COLO668 (cell line): ENCODE measurements around the gene UFSP2.
"Not testable (repeated sequence)": the region's sequence is repeated elsewhere in the genome, so short reads cannot be mapped to it uniquely, and the experiment has no call there.

ENCODE experiments used
- DNase-seq: peaks from one replicate; lab custom pipeline; 2025; ENCODE audit not compliant: unreplicated experiment; lab: John Stamatoyannopoulos, UW

UFSP2 gene

DNA sequence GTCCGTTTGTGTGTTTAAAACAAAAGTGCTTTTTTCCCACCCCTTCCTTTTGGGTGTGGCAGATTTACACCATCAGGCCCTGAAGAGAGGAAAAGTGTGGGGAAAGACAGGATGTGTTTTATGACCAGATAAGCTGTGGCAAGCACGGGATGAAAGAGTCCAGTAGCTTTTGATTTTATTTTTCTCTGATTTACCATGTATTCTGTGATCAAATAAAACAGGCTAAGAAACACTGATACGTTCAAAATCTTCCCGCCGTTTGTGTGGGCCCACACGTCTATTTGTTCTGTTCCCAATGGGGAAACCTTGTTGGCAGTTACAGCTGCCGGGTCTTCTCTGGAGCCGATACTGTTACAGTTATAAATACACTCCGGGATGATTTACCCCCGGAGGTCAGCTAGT lies 40.8 kb downstream of the UFSP2 start:
- DNase-seq = no peak

DNA sequence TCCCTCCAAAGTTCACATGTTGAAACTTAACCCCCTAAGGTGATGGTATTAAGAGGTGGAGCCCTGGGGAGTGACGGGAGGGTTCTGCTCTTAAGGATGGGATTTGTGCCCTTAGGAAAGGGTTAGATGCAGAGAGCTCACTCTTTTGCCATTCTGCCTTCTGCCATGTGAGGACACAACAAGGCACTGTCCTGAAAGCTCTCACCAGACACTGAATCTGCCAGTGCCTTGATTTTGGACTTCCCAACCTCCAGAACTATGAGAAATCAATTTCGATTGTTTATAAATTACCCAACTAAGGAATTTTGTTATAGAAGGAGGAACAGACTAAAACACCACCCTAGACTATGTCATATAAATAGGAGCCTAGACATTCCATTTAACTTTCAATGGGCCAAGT lies 41.7 kb downstream of the UFSP2 start:
- no peak for DNase-seq

DNA sequence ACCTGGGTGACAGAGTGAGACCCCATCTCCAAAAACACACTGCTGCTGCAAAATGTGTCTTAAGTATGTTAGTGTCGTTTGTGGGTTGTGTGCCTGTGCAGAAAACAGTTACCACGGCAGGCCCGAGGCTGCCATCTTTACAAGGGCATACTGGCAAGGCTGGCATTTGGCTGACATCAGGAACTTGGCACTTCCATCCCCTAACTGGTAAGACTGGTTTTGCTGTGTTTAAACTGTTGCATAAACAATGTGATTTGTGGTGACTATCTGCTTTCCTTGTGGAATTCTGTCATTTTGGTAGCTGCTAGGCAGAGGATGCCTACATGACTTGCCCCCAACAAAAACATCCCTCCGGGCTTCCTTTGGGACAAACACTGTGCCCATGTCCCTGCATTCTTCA lies 42.3 kb downstream of the UFSP2 start:
- DNase-seq = no peak

DNA sequence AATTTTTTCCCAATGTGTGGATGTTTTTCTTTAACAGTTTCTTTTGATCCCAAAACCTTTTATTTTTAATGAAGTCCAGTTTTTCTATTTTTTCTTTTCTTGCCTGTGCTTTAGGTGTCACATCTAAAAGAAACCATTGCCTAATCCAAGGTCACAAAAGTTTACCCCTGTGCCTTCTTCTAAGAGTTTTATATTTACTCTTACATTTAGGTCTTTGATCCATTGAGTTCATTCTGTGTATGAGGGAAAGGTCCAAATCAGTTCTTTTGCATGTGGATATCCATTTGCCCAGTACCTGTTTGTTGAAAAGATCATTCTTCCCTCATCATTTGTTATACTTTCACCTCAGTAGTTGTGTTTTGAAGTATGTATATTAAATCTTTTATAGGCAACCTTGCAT lies 43.0 kb downstream of the UFSP2 start:
- no peak for DNase-seq

DNA sequence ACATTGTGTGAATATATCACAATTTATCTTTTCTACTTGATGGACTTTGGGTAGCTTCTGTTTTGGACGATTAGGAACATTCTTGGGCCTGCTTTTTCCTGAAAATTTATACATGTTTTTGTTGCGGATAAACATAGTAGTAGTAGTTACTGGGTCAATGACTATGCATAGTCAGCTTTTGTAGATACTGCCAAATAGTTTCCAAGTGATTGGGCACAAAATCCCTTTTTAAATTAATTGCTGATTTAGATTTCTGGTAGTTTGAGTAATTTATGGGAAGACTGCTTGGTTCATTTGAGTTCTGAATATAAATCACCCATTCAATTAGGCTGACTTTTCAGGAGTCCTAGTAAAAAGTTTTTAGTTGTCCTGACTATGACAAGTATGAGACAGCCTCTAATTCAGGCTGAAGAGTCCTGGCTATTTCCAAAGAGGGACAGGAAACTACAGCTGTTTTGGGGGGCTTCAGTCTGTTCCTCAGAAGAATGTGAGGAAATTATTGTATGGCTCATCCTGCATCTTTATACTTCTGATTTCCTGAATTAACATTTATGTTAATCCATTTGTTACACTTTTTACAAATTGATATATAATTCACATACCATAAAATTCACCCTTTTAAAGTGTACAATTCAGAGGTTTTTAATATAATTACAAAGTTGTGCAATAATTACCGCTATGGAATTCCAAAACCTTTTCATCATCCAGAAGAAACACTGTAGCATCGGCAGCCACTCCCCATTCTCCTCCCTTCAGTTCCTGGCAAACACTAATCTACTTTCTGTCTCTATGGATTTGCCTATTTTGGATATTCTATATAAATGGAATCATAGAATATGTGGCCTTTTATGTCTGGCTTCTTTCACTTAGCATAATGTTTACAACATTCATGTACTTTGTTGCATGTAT lies 44.2 kb downstream of the UFSP2 start:
- no peak for DNase-seq

DNA sequence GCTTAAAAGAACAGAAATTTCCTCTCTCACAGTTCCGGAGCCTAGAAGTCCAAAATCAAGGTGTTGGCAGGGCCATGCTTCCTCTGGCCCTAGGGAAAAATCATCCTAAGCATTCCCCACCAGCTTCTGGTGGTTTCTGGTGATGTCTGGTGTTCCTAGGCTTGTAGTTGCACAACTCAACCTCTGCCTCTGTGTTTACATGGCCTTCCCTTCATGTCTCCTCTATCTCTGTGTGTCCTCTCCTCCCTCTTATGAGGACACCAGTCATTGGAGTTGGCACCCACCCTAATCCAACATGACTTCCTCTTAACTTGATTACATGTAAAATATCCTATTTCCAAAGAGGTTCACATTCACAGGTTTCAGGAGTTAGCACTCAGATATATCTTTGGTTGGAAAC lies 45.4 kb downstream of the UFSP2 start:
- DNase-seq = no peak

DNA sequence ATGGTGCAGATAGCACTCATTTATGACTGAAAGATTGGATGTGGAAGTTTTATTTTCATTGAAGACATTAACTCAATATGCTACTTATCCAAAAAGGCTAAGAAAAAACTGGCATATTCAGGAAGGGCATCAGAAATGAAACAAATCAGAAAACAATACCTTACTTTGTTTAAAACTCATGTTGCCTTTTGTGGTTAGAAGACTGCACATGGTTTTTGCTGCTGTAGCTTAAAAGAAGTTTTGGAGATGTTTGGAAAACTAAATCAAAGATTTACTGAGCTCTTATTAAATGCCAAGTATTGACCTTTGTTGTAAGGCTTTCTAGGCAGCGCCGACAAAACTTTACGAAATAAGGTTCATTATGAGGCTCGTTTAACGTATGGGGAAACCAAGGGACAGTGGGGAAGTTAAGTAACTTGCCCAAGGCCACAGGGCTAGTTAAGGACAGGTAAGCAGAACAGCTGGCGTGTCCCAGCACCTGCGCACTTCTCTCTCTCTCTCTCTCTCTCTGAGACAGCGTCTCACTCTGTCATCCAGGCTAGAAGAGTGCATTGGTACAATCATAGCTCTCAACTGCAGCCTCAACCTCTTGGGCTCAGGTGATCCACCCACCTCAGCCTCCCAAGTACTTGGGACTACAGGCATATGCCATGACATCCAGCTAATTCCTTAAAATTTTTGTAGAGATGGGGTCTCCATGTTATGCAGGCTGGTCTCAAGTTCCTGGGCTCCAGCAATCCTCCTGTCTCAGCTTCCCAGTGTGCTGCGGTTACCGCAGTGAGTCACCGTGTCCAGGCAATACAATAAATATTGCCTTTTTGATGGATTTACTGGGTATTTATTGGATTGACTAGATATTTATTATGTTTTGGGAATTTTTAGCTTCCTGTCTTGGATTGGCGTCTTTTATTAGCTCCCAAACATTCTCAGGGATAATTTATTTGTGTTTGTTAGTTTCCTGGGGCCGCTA lies 46.2 kb downstream of the UFSP2 start:
- DNase-seq = no peak

DNA sequence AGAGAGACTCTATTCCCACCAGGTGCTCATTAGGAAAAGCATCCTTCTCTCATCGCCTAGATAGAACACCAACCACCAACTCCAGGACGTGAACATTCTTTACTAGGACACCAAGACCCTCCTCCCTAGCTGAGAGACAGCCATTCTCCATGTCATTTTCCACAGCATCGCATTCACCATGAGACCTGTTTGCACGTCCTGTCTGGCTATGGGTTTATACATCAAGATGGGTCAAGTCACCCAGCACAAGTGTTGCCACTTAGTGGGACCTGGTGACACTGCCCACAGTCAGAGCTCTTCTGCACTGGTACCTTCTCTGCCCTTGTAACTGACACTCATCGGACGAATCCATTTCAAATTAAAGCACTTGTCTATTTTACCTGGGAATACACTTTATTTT lies 47.5 kb downstream of the UFSP2 start:
- no peak for DNase-seq

DNA sequence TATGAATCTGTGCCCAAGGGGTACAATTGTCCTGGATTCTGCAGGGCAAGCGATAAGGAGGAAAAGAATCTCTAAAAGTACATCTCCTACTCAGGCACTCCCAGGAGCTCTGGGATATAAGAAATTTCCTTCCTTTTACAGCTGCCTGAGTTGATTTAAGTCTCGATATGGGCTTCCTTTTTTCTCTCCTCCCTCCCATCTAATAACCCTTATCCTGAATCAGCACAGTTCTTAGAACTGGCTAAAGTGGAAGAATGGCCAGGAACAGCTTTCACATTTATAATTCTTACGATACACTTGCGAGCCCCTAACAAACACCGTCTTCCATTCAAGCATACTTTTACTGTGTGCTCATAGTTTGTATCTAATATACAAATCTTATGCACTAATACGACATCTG lies 51.2 kb downstream of the UFSP2 start:
- DNase-seq = no peak

DNA sequence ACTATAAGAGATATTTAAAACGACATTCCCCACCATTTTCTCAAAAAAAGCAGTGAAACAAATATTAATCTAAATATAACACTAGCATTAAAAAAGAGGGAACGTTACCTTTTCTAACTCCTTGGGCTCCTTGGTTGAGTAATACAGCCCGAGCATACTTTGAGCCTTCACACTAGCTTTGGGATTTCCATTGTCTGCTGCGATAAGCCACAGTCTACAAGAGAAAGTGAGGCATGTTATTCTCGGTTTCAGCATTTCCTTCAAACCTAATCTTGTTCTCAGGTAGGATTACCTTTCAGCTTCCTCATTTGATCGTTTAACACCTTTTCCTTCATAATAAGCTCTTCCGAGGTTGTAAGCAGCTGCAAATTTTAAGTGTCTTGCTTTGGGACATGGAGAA lies 51.7 kb downstream of the UFSP2 start:
- DNase-seq = no peak

DNA sequence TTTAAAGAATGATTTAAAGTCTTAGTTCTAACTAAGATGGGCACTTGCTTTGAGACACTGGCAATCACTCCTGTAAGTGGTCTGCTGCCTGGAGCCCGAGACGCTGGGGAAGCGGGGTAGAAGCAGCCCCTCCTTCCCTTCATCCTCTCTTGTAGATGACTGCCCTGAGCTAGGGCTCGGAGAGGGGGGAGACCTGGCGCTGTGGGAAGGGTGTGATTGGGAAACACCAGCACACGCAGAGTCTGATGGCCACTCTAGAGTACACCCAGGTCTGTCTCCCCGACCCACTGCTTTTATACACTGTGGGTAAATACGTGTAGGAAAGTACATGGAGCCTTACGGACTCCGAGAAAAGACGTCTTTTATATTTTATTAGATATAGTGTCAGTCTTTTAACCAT lies 54.1 kb downstream of the UFSP2 start:
- DNase-seq = no peak

DNA sequence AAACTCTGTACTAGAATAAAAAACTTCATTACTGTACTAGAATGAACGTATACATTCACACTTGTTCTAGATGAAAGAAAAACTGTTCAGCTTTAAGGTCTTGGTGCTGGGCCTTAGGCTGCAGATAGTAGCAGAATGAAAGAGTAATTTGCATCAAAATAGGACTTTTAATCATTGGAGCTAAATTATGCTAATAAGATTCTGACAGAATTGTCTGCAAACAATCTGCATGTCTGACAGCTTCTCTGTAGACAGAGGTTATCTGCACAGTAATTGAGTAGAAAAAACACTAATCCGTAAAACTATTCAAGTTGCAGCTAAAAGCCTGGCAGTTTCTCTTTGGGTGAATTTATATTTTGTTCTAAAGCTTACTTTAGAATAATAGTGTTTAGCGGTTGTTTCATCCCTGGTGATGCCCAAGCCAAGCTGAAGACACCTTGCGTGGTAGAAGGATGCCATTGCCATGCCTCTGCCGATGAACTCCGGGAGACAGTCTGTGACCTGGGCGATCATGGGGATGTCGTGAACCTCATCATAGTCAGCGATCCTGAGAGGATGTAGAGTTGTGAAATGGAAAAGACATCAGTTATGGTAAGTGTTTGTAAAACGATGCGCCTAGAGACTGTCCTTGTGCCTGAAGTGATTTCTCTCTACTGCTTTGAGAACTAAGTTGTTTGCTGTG lies 55.4 kb downstream of the UFSP2 start:
- DNase-seq = no peak

DNA sequence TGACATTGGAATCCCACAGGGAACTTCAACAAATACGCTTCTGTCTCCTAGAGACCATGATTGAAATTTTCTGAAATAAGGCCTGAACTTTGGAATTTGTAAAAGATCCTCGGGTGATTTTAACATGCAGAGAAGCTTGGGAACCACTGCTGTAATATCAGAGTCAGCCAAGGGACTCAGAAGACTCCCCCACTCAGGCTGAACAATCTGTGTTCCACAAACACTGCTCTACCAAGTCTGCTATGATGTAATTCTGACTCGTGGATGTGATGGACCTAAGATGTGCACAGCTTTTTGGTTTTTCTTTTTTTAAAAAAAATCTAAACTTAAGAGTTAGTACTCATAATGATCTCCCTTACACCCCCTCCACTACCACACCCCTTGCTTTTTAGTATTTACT lies 56.0 kb downstream of the UFSP2 start:
- DNase-seq = no peak

DNA sequence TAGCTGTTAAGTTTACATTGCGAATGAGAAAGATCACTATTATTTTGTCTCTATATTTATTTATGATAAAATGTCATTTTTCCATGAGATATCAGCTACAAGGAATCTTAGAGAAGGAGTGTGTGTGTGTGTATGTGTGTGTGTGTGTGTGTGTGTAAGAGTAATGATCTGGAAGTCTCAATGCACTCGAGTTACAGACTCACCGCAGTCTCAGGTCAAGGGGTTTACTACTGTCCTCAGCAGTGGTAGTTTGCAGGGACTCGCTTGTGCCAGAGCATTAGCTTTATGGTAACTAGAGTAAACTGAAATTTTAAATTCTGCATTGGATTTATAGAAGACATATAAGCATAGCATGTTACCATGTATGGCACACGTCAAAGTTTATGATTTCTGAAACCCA lies 60.9 kb downstream of the UFSP2 start:
- no peak for DNase-seq

DNA sequence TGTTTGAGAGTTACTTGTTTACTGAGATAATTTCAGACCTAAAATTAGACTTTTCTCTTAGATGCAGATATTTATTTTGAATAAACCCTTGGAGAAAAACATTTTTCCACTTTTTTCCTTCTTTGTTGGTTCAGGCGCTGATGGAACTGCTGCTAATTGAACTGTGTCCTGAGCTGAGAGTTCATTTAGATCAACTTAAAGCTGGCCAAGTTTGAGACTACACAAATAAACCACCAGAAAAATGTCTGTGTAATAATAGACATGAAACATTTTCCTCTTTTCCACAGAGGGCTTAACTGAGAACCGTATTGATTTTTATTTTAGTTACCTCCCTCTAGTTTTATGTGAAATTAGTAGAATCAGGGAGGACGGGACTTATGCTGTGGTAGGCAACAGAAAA lies 62.5 kb downstream of the UFSP2 start:
- no peak for DNase-seq

DNA sequence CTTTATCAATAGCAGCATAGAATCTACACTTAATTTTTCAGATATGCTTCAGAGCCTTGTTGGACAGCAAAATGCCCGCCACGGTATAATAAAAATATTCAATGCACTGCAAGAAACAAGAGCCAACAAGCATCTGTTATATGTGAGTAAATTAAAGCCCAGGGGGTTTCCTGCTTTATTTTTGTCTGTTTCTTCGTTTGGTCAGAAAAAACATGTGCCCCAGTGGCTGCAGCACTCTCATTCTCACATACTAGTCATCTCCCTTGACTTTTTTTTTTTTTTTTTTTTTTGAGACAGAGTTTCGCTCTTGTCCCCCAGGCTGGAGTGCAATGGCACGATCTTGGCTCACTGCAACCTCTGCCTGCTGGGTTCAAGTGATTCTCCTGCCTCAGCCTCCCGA lies 63.2 kb downstream of the UFSP2 start:
- DNase-seq = not testable (repeated sequence)

DNA sequence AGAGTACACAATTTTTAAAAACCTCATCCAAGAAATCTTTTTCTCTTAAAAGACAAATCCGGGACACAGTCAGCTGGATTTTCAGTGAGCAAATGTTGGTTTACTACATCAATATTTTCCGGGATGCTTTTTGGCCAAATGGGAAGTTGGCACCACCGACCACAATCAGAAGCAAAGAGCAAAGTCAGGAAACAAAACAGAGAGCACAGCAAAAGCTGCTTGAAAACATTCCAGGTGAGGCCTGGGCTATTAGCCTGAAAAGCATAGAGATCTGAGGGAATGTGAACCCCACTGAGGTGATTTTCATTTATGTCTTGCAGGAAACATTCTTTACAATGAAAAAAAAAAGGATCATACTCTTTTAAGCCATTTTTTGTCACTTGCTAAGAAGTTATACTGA lies 63.9 kb downstream of the UFSP2 start:
- DNase-seq = no peak

DNA sequence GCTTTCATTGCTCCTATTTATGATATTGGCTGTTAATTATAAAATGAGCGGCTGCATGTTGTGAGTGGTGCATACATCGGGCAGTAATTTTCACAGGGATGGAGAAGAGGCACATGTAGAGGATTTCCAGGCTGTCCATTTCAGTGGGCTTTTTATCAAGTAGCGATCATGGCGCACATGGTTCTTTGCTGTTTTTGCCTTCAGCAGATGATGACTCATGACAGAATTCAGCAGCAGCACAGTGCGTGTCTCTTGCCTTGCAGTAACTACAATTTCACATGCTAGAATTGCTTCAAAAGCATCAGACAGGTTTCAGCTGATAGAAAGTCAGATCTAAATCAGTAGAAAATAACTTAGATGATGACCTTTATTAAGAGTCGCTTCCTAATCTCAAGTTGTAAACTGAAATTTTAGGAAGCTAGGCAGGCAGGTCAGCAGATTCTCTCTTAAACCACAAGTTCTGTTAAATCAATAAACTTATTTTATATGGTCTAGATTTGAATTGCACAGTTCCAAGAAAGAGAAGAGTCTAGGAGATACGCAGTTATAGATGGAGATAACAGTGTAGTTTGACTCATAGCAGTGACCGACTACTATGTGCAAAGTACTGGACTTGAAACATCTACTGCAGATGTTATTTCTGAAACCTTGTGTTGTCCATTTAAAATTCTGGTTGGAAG lies 65.9 kb downstream of the UFSP2 start:
- DNase-seq = no peak

DNA sequence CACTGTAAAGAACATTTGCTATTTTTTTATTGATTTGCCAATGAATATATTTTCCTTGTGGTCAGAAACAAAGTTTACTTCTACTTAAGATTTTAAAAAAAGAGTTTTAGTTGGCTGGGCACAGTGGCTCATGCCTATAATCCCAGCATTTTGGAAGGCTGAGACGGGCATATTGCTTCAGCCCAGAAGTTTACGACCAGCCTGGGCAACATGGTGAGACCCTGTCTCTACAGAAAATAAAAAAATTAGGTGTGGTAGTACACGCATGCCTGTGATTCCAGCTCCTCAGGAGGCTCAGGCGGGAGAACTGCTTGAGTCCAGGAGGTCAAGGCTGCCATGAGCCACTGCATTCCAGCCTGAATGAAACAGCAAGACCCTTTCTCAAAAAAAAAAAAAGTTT lies 66.8 kb downstream of the UFSP2 start:
- DNase-seq = no peak

DNA sequence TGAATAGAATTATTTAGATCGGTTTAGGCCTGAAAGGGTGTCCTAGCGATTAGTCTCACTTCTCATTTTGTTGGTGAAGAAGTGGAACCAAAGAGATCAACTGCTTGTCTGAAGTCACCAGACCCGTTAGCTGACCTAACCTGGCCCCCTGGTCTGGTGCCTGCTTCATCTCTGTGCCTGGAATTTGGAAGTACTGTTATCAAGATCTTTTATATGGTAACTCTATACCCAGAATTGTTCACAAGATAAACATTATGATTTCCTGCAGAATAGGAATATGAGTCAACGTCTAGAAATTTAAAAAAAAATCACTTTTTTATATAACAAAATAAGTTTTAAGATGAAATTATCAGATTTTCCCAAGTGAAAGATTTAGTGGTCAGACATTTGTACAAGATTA lies 67.2 kb downstream of the UFSP2 start:
- no peak for DNase-seq
